HG03280 (cell line): ENCODE results near the gene KIF19.
"Not testable (repeated sequence)": the region's sequence is repeated elsewhere in the genome, so short reads cannot be mapped to it uniquely, and the experiment has no call there.

Source experiments
- ATAC-seq: cut with Tn5 transposase; IDR thresholded peaks from one replicate; pipeline ENCODE4 v1.9.1; 2021; ENCODE audit warnings: mild to moderate bottlenecking, moderate library complexity; ENCODE audit not compliant: unreplicated experiment

The KIF19 gene

GRCh38 chr17:74387365-74388218 lies 61.6 kb downstream of the KIF19 start:
- ATAC-seq = no peak

GRCh38 chr17:74389084-74389753 lies 63.2 kb downstream of the KIF19 start:
- ATAC-seq = no peak

GRCh38 chr17:74389937-74390679 lies 64.1 kb downstream of the KIF19 start:
- ATAC-seq = no peak

GRCh38 chr17:74390680-74391653 lies 64.9 kb downstream of the KIF19 start:
- no peak for ATAC-seq

- ATAC-seq = no peak
These were observed 65.7 kb downstream of the KIF19 start for GRCh38 chr17:74391771-74392170.

- no peak for ATAC-seq
These were observed 66.8 kb downstream of the KIF19 start for GRCh38 chr17:74392848-74393247.

GRCh38 chr17:74393346-74393942 lies 67.4 kb downstream of the KIF19 start:
- ATAC-seq = no peak

GRCh38 chr17:74394275-74394950 lies 68.4 kb downstream of the KIF19 start:
- no peak for ATAC-seq

GRCh38 chr17:74394977-74395376 lies 69.0 kb downstream of the KIF19 start:
- ATAC-seq = no peak

GRCh38 chr17:74396567-74396966 lies 70.5 kb downstream of the KIF19 start:
- no peak for ATAC-seq

GRCh38 chr17:74402048-74402447 lies 76.0 kb downstream of the KIF19 start:
- ATAC-seq = no peak

- no peak for ATAC-seq
These were observed 77.6 kb downstream of the KIF19 start for GRCh38 chr17:74403512-74404137.

- no peak for ATAC-seq
These were observed 78.2 kb downstream of the KIF19 start for GRCh38 chr17:74404218-74404617.

- no peak for ATAC-seq
These were observed 78.8 kb downstream of the KIF19 start for GRCh38 chr17:74404789-74405188.

GRCh38 chr17:74405311-74405710 lies 79.3 kb downstream of the KIF19 start:
- not testable (repeated sequence) for ATAC-seq
